ENCODE measurements around the gene KCTD16.

Gene KCTD16

DNA sequence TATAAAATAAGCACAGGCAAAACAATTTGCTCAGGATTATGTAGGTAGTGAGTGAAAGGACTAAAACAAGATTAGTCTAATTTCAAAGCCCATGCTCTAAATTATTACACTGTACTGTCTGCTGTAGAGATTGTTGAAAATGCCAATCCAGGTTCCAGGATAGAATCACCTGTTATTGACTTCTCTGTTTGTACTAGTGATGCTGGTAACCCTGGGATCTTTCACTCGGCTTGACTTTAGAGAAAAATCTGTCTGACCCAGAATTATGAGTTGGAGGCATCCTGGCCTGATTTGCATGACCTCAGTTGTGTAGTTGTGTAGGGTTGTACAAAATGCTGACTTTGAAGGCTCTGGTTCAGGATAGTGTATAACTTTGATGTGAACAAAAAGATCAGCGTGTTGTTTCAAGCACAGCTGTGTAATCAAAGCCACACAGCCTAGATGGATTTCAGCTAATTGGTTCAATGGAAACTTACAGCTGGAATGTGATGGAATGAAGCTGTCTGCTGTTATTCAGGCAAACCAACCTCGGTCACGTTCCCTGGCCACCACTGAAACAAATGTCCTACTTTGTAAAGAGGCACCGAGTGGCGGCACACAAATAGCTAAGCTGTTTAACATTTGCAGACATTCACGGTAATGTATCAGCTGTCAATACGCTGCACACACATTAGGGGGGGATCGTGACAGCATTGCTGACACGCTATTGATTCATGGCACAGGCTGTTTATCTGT, 340.3 kb downstream of the KCTD16 start:
- H3K27ac ChIP-seq (ENCODE audit: low read depth, low read length): no peak overlapping the region
- no peak overlapping the region for H3K4me3 ChIP-seq (ENCODE audit: low read depth in 1 of 5, low read length in 5 of 5)
- H3K27me3 ChIP-seq (ENCODE audit: control insufficient read depth in 5 of 5, insufficient read depth in 4 of 5, low read length in 5 of 5): no peaks in the 10 kb centered on the region
- H3K9ac ChIP-seq (ENCODE audit: low read length in 5 of 5): no peak overlapping the region
- no peaks in the 10 kb centered on the region for H3K36me3 ChIP-seq (ENCODE audit: control insufficient read depth in 5 of 5, insufficient read depth in 5 of 5, low read length in 5 of 5)
- H3K4me1 ChIP-seq (ENCODE audit: control insufficient read depth in 5 of 5, insufficient read depth in 5 of 5, low read length in 5 of 5): no peaks in the 10 kb centered on the region
- peaks cover 0 to 5% (median 0%) of the 10 kb centered on the region in 5 donors for H3K9me3 ChIP-seq (ENCODE audit: control insufficient read depth in 5 of 5, low read length in 5 of 5)

GRCh38 chr5:144511580-144512072, 341.0 kb downstream of the KCTD16 start:
- no peaks in the 10 kb centered on the region for H3K27me3 ChIP-seq (ENCODE audit: control insufficient read depth in 5 of 5, insufficient read depth in 4 of 5, low read length in 5 of 5)
- no peaks in the 10 kb centered on the region for H3K4me1 ChIP-seq (ENCODE audit: control insufficient read depth in 5 of 5, insufficient read depth in 5 of 5, low read length in 5 of 5)
- no peaks in the 10 kb centered on the region for H3K36me3 ChIP-seq (ENCODE audit: control insufficient read depth in 5 of 5, insufficient read depth in 5 of 5, low read length in 5 of 5)
- H3K4me3 ChIP-seq (ENCODE audit: low read depth in 1 of 5, low read length in 5 of 5): no peak overlapping the region
- peaks cover 0 to 5% (median 0%) of the 10 kb centered on the region in 5 donors for H3K9me3 ChIP-seq (ENCODE audit: control insufficient read depth in 5 of 5, low read length in 5 of 5)
- no peak overlapping the region for H3K9ac ChIP-seq (ENCODE audit: low read length in 5 of 5)
- H3K27ac ChIP-seq (ENCODE audit: low read depth, low read length): no peak overlapping the region

DNA sequence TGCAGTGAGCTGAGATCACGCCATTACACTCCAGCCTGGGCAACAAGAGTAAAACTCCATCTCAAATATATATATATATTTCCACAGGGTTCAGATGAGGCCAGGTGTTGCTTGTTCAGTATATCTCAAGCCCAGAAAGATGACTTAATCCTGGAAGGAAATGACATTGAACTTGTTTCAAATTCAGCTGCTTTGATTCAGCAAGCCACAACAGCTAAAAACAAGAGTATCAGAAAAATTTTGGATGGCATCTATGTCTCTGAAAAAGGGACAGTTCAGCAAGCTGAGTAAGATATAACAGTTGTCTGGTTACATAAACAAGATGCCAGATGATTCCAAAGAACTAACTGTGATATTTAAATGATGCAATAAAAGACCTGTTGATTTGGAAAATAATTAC, 352.0 kb downstream of the KCTD16 start:
- no peak overlapping the region for H3K9ac ChIP-seq (ENCODE audit: low read length in 5 of 5)
- no peaks in the 10 kb centered on the region for H3K36me3 ChIP-seq (ENCODE audit: control insufficient read depth in 5 of 5, insufficient read depth in 5 of 5, low read length in 5 of 5)
- no peaks in the 10 kb centered on the region for H3K9me3 ChIP-seq (ENCODE audit: control insufficient read depth in 5 of 5, low read length in 5 of 5)
- no peak overlapping the region for H3K27ac ChIP-seq (ENCODE audit: low read depth, low read length)
- H3K27me3 ChIP-seq (ENCODE audit: control insufficient read depth in 5 of 5, insufficient read depth in 4 of 5, low read length in 5 of 5): no peaks in the 10 kb centered on the region
- H3K4me1 ChIP-seq (ENCODE audit: control insufficient read depth in 5 of 5, insufficient read depth in 5 of 5, low read length in 5 of 5): no peaks in the 10 kb centered on the region
- no peak overlapping the region for H3K4me3 ChIP-seq (ENCODE audit: low read depth in 1 of 5, low read length in 5 of 5)

DNA sequence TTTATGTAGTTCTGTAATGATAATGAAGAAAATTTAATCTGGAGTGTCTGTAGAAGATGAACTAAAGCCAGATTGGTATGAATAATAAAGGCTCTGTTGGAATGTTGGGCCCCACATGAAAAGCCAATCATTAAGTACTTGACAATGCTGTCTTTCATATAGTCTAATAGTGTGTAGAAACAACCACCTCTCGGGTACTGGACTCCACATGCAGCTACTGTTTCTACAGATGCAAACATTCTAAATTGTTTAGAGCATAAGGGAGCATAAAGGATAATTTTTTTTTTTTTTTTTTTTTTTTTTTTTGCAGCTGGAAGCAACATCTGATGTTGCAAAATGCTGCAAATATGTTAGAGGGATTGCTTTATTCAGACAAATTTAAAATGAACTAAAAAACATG, 354.3 kb downstream of the KCTD16 start:
- Histone ChIP-seq H3K4me3 (ENCODE audit: low read depth in 1 of 5, low read length in 5 of 5) (no peak overlapping the region), H3K27ac (ENCODE audit: low read depth, low read length) (no peak overlapping the region), H3K9ac (ENCODE audit: low read length in 5 of 5) (no peak overlapping the region), H3K4me1 (ENCODE audit: control insufficient read depth in 5 of 5, insufficient read depth in 5 of 5, low read length in 5 of 5) (no peaks in the 10 kb centered on the region), H3K36me3 (ENCODE audit: control insufficient read depth in 5 of 5, insufficient read depth in 5 of 5, low read length in 5 of 5) (no peaks in the 10 kb centered on the region), H3K27me3 (ENCODE audit: control insufficient read depth in 5 of 5, insufficient read depth in 4 of 5, low read length in 5 of 5) (no peaks in the 10 kb centered on the region), H3K9me3 (ENCODE audit: control insufficient read depth in 5 of 5, low read length in 5 of 5) (no peaks in the 10 kb centered on the region)

- H3K27ac ChIP-seq (ENCODE audit: low read depth, low read length): no peak overlapping the region
- H3K36me3 ChIP-seq (ENCODE audit: control insufficient read depth in 5 of 5, insufficient read depth in 5 of 5, low read length in 5 of 5): no peaks in the 10 kb centered on the region
- no peaks in the 10 kb centered on the region for H3K4me1 ChIP-seq (ENCODE audit: control insufficient read depth in 5 of 5, insufficient read depth in 5 of 5, low read length in 5 of 5)
- no peak overlapping the region for H3K4me3 ChIP-seq (ENCODE audit: low read depth in 1 of 5, low read length in 5 of 5)
- no peaks in the 10 kb centered on the region for H3K27me3 ChIP-seq (ENCODE audit: control insufficient read depth in 5 of 5, insufficient read depth in 4 of 5, low read length in 5 of 5)
- no peak overlapping the region for H3K9ac ChIP-seq (ENCODE audit: low read length in 5 of 5)
- H3K9me3 ChIP-seq (ENCODE audit: control insufficient read depth in 5 of 5, low read length in 5 of 5): peaks cover 0 to 9% (median 0%) of the 10 kb centered on the region in 5 donors
These were observed 360.5 kb downstream of the KCTD16 start for GRCh38 chr5:144531188-144531587.
